GM12872 (cell line): ENCODE measurements around the gene CYBA.

Experiments used
- TF ChIP-seq, protein P1 (sequence below): IDR thresholded peaks from 3 replicates; pipeline ENCODE4 v1.5.1; 2011; ENCODE audit warnings: low read depth, mild to moderate bottlenecking, low read length, moderate library complexity; ENCODE audit not compliant: insufficient read depth

The CYBA gene

GRCh38 chr16:88628512-88628974 is 22.3 kb downstream of the CYBA start:
- TF ChIP-seq, protein P1, sequence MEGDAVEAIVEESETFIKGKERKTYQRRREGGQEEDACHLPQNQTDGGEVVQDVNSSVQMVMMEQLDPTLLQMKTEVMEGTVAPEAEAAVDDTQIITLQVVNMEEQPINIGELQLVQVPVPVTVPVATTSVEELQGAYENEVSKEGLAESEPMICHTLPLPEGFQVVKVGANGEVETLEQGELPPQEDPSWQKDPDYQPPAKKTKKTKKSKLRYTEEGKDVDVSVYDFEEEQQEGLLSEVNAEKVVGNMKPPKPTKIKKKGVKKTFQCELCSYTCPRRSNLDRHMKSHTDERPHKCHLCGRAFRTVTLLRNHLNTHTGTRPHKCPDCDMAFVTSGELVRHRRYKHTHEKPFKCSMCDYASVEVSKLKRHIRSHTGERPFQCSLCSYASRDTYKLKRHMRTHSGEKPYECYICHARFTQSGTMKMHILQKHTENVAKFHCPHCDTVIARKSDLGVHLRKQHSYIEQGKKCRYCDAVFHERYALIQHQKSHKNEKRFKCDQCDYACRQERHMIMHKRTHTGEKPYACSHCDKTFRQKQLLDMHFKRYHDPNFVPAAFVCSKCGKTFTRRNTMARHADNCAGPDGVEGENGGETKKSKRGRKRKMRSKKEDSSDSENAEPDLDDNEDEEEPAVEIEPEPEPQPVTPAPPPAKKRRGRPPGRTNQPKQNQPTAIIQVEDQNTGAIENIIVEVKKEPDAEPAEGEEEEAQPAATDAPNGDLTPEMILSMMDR: peak; percentile 53

DNA sequence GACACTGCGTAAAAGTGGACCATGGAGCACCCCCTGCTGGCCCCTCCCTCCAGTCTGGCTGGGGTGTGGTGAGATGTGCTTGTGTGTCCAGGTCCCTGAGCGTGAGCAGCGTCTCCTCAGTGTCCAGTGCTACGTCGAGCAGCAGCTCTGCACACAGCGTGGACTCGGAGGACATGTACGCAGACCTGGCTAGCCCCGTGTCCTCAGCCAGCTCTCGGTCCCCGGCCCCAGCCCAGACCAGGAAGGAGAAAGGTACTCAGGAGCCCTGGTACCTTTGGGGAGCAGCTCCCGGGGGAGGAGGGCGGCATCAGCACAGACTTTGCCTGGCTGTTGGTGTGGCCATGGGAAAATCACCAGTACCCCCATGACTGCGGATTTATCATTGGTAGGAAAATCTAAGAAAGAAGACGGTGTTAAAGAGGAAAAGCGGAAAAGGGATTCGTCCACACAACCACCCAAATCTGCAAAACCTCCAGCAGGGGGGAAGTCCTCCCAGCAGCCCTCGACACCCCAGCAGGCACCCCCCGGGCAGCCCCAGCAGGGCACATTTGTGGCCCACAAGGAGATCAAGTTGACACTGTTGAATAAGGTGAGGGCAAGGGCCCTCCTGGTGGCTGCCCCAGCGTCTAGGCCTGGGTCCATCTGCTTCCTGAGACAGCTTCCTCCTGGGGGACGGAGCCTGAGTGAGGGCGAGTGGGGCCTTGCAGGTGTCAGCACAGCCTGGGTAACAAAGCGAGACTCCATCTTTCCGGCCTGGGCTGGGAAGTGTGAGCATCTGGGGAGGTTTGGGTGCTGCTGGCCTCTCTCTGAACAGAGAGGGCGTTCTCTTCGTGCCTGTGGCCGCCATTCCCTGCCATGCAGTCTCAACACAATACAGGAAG is 23.1 kb downstream of the CYBA start:
- TF ChIP-seq, protein P1: no peak

DNA sequence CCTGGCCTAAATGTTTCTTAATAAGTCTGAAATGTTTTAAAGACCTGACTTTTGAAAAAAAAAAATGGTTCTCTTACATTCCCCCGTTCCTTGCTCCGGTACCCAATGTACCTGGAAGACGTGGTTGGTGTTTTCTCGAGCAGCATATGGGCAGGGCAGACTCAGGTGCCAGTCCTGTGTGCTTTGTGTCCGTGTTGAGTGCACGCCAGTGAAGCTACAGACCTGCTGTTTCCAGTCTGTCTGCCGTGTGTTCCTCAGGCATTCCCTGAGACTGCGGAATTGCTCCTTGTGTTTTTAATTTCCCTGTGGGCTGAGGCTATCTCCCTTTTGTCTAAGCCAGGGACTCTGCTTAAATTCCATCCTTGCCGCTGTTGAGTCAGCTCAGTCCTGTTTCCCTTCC is 24.2 kb downstream of the CYBA start:
- TF ChIP-seq, protein P1: no peak

GRCh38 chr16:88624977-88625576 is 25.8 kb downstream of the CYBA start:
- TF ChIP-seq, protein P1: no peak

DNA sequence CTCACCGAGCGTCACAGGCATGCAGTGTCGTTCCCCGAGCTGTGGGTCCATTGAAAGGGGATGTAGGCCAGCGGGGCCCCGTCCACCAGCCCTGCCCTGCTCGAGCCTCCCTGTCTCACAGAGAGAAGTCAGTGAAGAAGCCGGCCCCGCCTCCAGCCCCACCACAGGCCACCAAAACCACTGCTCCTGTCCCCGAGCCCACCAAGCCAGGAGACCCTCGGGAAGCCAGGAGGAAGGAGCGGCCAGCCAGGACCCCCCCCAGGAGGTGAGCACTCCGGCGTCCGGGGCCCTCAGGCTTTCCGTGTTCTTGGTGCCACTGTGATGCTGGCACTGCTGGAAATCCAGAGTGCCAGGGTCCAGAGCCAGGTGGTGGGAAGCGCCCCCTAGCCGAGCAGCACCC is 26.4 kb downstream of the CYBA start:
- TF ChIP-seq, protein P1: no peak

GRCh38 chr16:88623858-88624257 is 27.0 kb downstream of the CYBA start:
- TF ChIP-seq, protein P1: no peak

DNA sequence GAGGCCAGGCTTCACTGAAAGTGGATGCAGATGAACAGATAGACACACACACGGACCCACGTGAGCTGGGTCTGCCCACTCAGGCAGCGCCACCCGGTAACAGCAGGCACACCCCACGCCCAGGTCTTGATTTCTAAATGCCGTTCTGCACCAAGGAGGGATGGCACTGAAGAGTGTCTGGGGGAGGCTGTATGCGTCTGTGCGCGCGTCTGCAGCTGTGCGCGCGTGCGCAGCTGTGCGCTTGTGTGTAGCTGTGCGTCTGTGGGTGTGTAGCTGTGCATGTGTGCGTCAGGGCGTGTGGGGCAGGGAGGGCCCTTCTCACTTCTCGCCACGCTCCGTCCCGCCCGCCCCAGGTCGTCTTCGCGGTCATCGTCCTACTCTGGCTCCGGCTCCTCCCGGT is 28.0 kb downstream of the CYBA start:
- TF ChIP-seq, protein P1: no peak
